CD14-positive monocyte (primary cell): ENCODE measurements around the gene FAAP20. TPM values are rescaled to one million over a fixed set of nuclear protein-coding genes. Genes with fewer than 3 reads are reported as not detected.

ENCODE experiments used
- DNase-seq, 3 donors: peaks; one replicate each; pipeline ENCODE4 v3.0.0-alpha.2; 2011 to 2022
- H2AFZ ChIP-seq: 2 replicates; pipeline ENCODE4 v1.6.0; 2012; ENCODE audit warnings: mild to moderate bottlenecking, low read depth, low read length, inconsistent platforms; ENCODE audit not compliant: insufficient read depth, poor library complexity, severe bottlenecking
- H3K27ac ChIP-seq, 2 donors: 1 replicate in 1 of 2; 2 replicates in 1 of 2; pipeline ENCODE4 v1.5.1; 2012 to 2013; ENCODE audit warnings: low read length in 2 of 2, control low read depth in 1 of 2, inconsistent platforms in 1 of 2, low read depth in 1 of 2, mild to moderate bottlenecking in 1 of 2
- H3K27me3 ChIP-seq, 2 donors: one replicate each; pipeline versions ENCODE4 v1.6.0 to v1.6.1; 2011 to 2013; ENCODE audit warnings: low read length in 2 of 2; ENCODE audit not compliant: control insufficient read depth in 2 of 2, insufficient read depth in 2 of 2
- H3K36me3 ChIP-seq, 2 donors: replicated peaks in 1 of 2; 1 replicate in 1 of 2; 2 replicates in 1 of 2; pipeline versions ENCODE4 v1.5.1 to v1.6.1; 2012 to 2013; ENCODE audit warnings: low read length in 2 of 2, control low read depth in 1 of 2, inconsistent platforms in 1 of 2, mild to moderate bottlenecking in 1 of 2; ENCODE audit not compliant: insufficient read depth in 2 of 2, control insufficient read depth in 1 of 2
- H3K4me1 ChIP-seq, 2 donors: 1 replicate in 1 of 2; 2 replicates in 1 of 2; pipeline versions ENCODE4 v1.5.1 to v1.6.1; 2012 to 2013; ENCODE audit warnings: low read length in 2 of 2, control low read depth in 1 of 2, inconsistent platforms in 1 of 2, mild to moderate bottlenecking in 1 of 2, moderate library complexity in 1 of 2; ENCODE audit not compliant: insufficient read depth in 2 of 2, control insufficient read depth in 1 of 2
- H3K4me2 ChIP-seq: replicated peaks from 2 replicates; pipeline ENCODE3; 2012; ENCODE audit warnings: low read length, moderate library complexity, mild to moderate bottlenecking; ENCODE audit not compliant: poor library complexity, severe bottlenecking; ENCODE audit errors: extremely low read depth
- H3K4me3 ChIP-seq, 3 experiments: fragments of 200-600 bp in 1 of 3; sonication (generic) in 1 of 3; replicated peaks in 1 of 3; 1 replicate in 2 of 3; 2 replicates in 1 of 3; pipeline ENCODE4 v1.5.1; 2011 to 2013; ENCODE audit warnings: low read length in 3 of 3, mild to moderate bottlenecking in 3 of 3, control low read depth in 2 of 3, low read depth in 2 of 3, inconsistent platforms in 1 of 3, moderate library complexity in 1 of 3
- H3K79me2 ChIP-seq: 2 replicates; pipeline ENCODE4 v1.6.0; 2012; ENCODE audit warnings: mild to moderate bottlenecking, control low read depth, inconsistent platforms, low read length, moderate library complexity; ENCODE audit not compliant: insufficient read depth
- H3K9ac ChIP-seq: 2 replicates; pipeline ENCODE4 v1.6.0; 2017; ENCODE audit warnings: low read length, mild to moderate bottlenecking; ENCODE audit not compliant: insufficient read depth, poor library complexity, severe bottlenecking
- H3K9me3 ChIP-seq, 2 donors: replicated peaks in 1 of 2; 1 replicate in 1 of 2; 2 replicates in 1 of 2; pipeline versions ENCODE4 v1.5.1 to v1.6.1; 2012 to 2013; ENCODE audit warnings: low read length in 2 of 2, control low read depth in 1 of 2; ENCODE audit not compliant: control insufficient read depth in 1 of 2, insufficient read depth in 1 of 2
- H4K20me1 ChIP-seq: 2 replicates; pipeline ENCODE4 v1.6.0; 2012; ENCODE audit warnings: mild to moderate bottlenecking, low read length, control low read depth, moderate library complexity; ENCODE audit not compliant: insufficient read depth
- H3K27ac Mint-ChIP-seq, 7 donors: one replicate each; pipeline ENCODE4 v1.8.0; 2020; ENCODE audit warnings: mild to moderate bottlenecking in 7 of 7, mixed read lengths in 7 of 7, moderate library complexity in 6 of 7, inconsistent platforms in 2 of 7
- H3K27me3 Mint-ChIP-seq, 3 donors: one replicate each; pipeline ENCODE4 v1.8.0; 2021 to 2022; ENCODE audit warnings: low read depth in 3 of 3, mild to moderate bottlenecking in 3 of 3, mixed read lengths in 3 of 3, moderate library complexity in 3 of 3, inconsistent platforms in 1 of 3
- H3K36me3 Mint-ChIP-seq, 2 donors: one replicate each; pipeline ENCODE4 v1.8.0; 2020; ENCODE audit warnings: mixed read lengths in 2 of 2, inconsistent platforms in 1 of 2, mild to moderate bottlenecking in 1 of 2
- H3K4me1 Mint-ChIP-seq: one replicate; pipeline ENCODE4 v1.8.0; 2020; ENCODE audit warnings: mild to moderate bottlenecking, mixed read lengths
- H3K4me3 Mint-ChIP-seq, 2 donors: one replicate each; pipeline ENCODE4 v1.8.0; 2020; ENCODE audit warnings: mild to moderate bottlenecking in 2 of 2, mixed read lengths in 2 of 2, moderate library complexity in 1 of 2
- H3K9me3 Mint-ChIP-seq, 7 donors: one replicate each; pipeline ENCODE4 v1.8.0; 2020 to 2022; ENCODE audit warnings: mixed read lengths in 7 of 7, mild to moderate bottlenecking in 6 of 7, moderate library complexity in 6 of 7, inconsistent platforms in 2 of 7
- CTCF ChIP-seq: fragments of 200-600 bp; IDR thresholded peaks from one replicate; pipeline ENCODE4 v1.8.0; 2022; ENCODE audit warnings: antibody characterized with exemption, mild to moderate bottlenecking
- WGBS: methylation state at CpG from one replicate; pipeline ENCODE4 v1.1.5; 2013; ENCODE audit warnings: missing lambda C conversion rate; ENCODE audit not compliant: insufficient coverage; 5-methylcytosine and 5-hydroxymethylcytosine counted together
- intact Hi-C, 2 donors: fragments of 100-400 bp; cut with micrococcal nuclease; formaldehyde crosslinking; loops; one replicate each; pipeline versions ENCODE4 v1.15.0 to v1.15.1; 2023
- polyA plus RNA-seq, 3 donors: library from polyadenylated mRNA; depleted of rRNA in 1 of 3; unstranded in 2 of 3; stranded (reverse) in 1 of 3; fragments of 300-500 nt in 2 of 3; fragments of >200 nt in 1 of 3; fragmentation: Illumina TruSeq in 2 of 3; gene quantifications; 1 replicate in 2 of 3; 2 replicates in 1 of 3; pipeline ENCODE4 v1.2.3, GENCODE V29; 2012 to 2021

Gene FAAP20
- polyA plus RNA-seq, 3 donors: 11.8 to 49.3 (median 35.1) TPM

DNA sequence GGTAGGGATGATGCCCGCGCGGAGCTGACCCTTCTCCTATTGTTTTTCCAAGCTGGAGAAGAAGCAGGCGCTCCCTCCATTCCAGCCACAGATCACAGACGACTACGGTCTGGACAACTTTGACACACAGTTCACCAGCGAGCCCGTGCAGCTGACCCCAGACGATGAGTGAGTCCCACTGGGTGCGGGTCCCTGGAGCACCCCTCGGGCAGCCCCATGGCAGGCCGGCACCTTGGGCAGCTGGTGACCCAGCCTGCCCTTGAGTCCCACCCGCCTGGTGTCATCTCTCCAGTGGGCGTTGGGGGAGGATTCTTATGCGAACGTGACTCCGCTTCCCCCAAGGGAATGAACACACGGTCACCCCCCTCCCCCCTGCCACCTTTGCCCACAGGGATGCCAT, 10.0 kb downstream of the FAAP20 start:
- Histone ChIP-seq H3K4me1 (peaks cover 7 to 8% of the 10 kb centered on the region in 2 donors), H3K4me3 (no peak overlapping the region), H2AFZ (no peak overlapping the region), H3K9me3 (no peaks in the 10 kb centered on the region), H3K27ac (no peak overlapping the region), H3K4me2 (no peak overlapping the region), H3K9ac (no peak overlapping the region), H3K36me3 (no peaks in the 10 kb centered on the region), H4K20me1 (no peaks in the 10 kb centered on the region), H3K27me3 (no peaks in the 10 kb centered on the region), H3K79me2 (no peaks in the 10 kb centered on the region)
- DNase-seq: no peak
- H3K4me3 Mint-ChIP-seq: no peak overlapping the region
- peaks cover 6 to 10% of the 10 kb centered on the region in 2 donors for H3K36me3 Mint-ChIP-seq
- no peak overlapping the region for H3K27ac Mint-ChIP-seq
- peaks cover 0 to 2% (median 0%) of the 10 kb centered on the region in 7 donors for H3K9me3 Mint-ChIP-seq
- no peak for TF ChIP-seq CTCF
- H3K4me1 Mint-ChIP-seq: peaks cover 6% of the 10 kb centered on the region
- intact Hi-C loops: no loop called here
- H3K27me3 Mint-ChIP-seq: peaks cover 0 to 2% (median 0%) of the 10 kb centered on the region in 3 donors
- WGBS: 98% methylated on average over 14 of the region's 18 CpGs

DNA sequence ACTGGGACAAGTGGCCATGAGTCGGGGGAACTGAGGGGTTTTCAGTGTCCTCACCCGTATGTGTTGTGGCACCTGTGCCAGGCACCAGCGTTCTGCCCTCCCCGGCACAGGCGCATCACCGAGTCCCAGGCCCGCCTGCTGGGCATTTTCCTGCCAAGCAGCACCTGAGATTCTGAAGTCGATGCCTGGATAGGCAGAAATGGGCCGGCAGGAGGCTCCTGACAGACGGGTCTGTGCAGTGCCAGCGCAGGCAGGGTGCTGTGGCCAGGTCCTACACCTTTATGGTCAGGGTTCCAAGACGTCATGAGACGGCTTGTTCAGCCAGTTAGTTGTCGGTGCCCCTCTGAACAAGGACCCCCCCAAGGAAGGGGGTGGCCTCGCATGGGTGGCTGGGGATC, 10.6 kb downstream of the FAAP20 start:
- WGBS: 90% methylated on average over 15 of the region's 15 CpGs
- H3K36me3 ChIP-seq: no peaks in the 10 kb centered on the region
- H3K79me2 ChIP-seq: no peaks in the 10 kb centered on the region
- no peak overlapping the region for H2AFZ ChIP-seq
- no peaks in the 10 kb centered on the region for H4K20me1 ChIP-seq
- H3K4me1 ChIP-seq: peaks cover 2% of the 10 kb centered on the region in 2 donors
- Mint-ChIP-seq H3K4me3 (no peak overlapping the region), H3K36me3 (peaks cover 6 to 10% of the 10 kb centered on the region in 2 donors), H3K4me1 (peaks cover 2% of the 10 kb centered on the region), H3K9me3 (peaks cover 0 to 2% (median 0%) of the 10 kb centered on the region in 7 donors), H3K27me3 (peaks cover 0 to 2% (median 0%) of the 10 kb centered on the region in 3 donors), H3K27ac (peak overlapping the region in 1 of 7 donors; percentile 11)
- H3K4me2 ChIP-seq: no peak overlapping the region
- H3K27me3 ChIP-seq: no peaks in the 10 kb centered on the region
- H3K4me3 ChIP-seq: no peak overlapping the region
- H3K9ac ChIP-seq: no peak overlapping the region
- no peaks in the 10 kb centered on the region for H3K9me3 ChIP-seq
- no peak for TF ChIP-seq CTCF
- H3K27ac ChIP-seq: no peak overlapping the region
- DNase-seq: no peak
- intact Hi-C loops: no loop called here
